HEK293T (cell line): ENCODE data around the gene IRX3.
"Not testable (repeated sequence)": the region's sequence is repeated elsewhere in the genome, so short reads cannot be mapped to it uniquely, and the experiment has no call there.

Experiments
- CTCF ChIA-PET: fragments of 350-600 bp; formaldehyde crosslinking; extraction: SDS; loops from one replicate; lab custom pipeline; 2021; ENCODE audit warnings: antibody characterized with exemption, inconsistent platforms; lab: Yijun Ruan, JAX
- POLR2A ChIA-PET: fragments of 350-600 bp; formaldehyde crosslinking; extraction: SDS; loops from one replicate; lab custom pipeline; 2020; ENCODE audit warnings: antibody characterized with exemption, inconsistent platforms; lab: Yijun Ruan, JAX
- DNase-seq: peaks from one replicate; pipeline ENCODE4 v3.0.0; 2012; ENCODE audit warnings: mixed read lengths; ENCODE audit errors: extremely low spot score
- ARNT ChIP-seq: fragments of 450-650 bp; IDR thresholded peaks from 2 replicates; pipeline ENCODE4 v1.6.1; 2017; ENCODE audit warnings: mild to moderate bottlenecking
- BHLHE40 ChIP-seq: fragments of 450-650 bp; IDR thresholded peaks from 2 replicates; pipeline ENCODE4 v1.6.1; 2016; ENCODE audit warnings: mild to moderate bottlenecking, moderate library complexity, borderline replicate concordance
- CTBP1 ChIP-seq: fragments of 450-650 bp; IDR thresholded peaks from 2 replicates; pipeline ENCODE4 v1.6.1; 2016; ENCODE audit warnings: borderline replicate concordance
- ELF4 ChIP-seq: fragments of 450-650 bp; IDR thresholded peaks from 2 replicates; pipeline ENCODE4 v1.6.1; 2017; ENCODE audit warnings: antibody characterized with exemption
- FOXA1 ChIP-seq: fragments of 450-650 bp; IDR thresholded peaks from 2 replicates; pipeline ENCODE4 v1.6.1; 2016; ENCODE audit warnings: mild to moderate bottlenecking
- FOXK2 ChIP-seq: fragments of 450-650 bp; IDR thresholded peaks from 2 replicates; pipeline ENCODE4 v1.6.1; 2016; ENCODE audit warnings: mild to moderate bottlenecking
- FOXM1 ChIP-seq: fragments of 450-650 bp; IDR thresholded peaks from 2 replicates; pipeline ENCODE4 v1.6.1; 2017; ENCODE audit warnings: mild to moderate bottlenecking, borderline replicate concordance
- HDGF ChIP-seq: fragments of 450-650 bp; IDR thresholded peaks from 2 replicates; pipeline ENCODE4 v1.6.1; 2017; ENCODE audit warnings: antibody characterized with exemption, borderline replicate concordance
- L3MBTL2 ChIP-seq: fragments of 450-650 bp; conservative IDR thresholded peaks from 2 replicates; pipeline ENCODE4 v1.6.1; 2016; ENCODE audit warnings: mild to moderate bottlenecking
- LEF1 ChIP-seq: fragments of 450-650 bp; IDR thresholded peaks from 2 replicates; pipeline ENCODE4 v1.6.1; 2017; ENCODE audit warnings: mild to moderate bottlenecking, borderline replicate concordance
- NFRKB ChIP-seq: fragments of 450-650 bp; IDR thresholded peaks from 2 replicates; pipeline ENCODE4 v1.6.1; 2016; ENCODE audit warnings: mild to moderate bottlenecking, moderate library complexity
- PKNOX1 ChIP-seq: fragments of 450-650 bp; IDR thresholded peaks from 2 replicates; pipeline ENCODE4 v1.6.1; 2016
- SP1 ChIP-seq: fragments of 450-650 bp; IDR thresholded peaks from 2 replicates; pipeline ENCODE4 v1.6.1; 2017
- SUZ12 ChIP-seq: fragments of 450-650 bp; IDR thresholded peaks from 2 replicates; pipeline ENCODE4 v1.6.1; 2016; ENCODE audit warnings: mild to moderate bottlenecking
- TARDBP ChIP-seq: fragments of 450-650 bp; IDR thresholded peaks from 2 replicates; pipeline ENCODE4 v1.6.1; 2016
- ZNF384 ChIP-seq: fragments of 450-650 bp; IDR thresholded peaks from 2 replicates; pipeline ENCODE4 v1.6.1; 2016

The IRX3 gene

GRCh38 chr16:54253118-54253517 lies 33.5 kb downstream of the IRX3 start:
- ChIA-PET POLR2A (no interaction called here), CTCF (no interaction called here)
- no peak for DNase-seq
- TF ChIP-seq TARDBP (no peak), HDGF (no peak)

- DNase-seq: no peak
- ChIA-PET POLR2A (no interaction called here), CTCF (interaction anchor here (0.7 kb wide), 1 partner anchor 257 kb away, joined by 3 read pairs; no protein-coding TSS in a partner anchor)
- TF ChIP-seq ZNF384 (no peak), LEF1 (no peak), FOXA1 (no peak), ARNT (no peak), HDGF (no peak), CTBP1 (no peak), L3MBTL2 (no peak), ELF4 (no peak), PKNOX1 (no peak), SP1 (no peak), FOXM1 (no peak), TARDBP (no peak)
These were observed 37.5 kb downstream of the IRX3 start for GRCh38 chr16:54248863-54249710.

GRCh38 chr16:54247705-54248104 lies 38.9 kb downstream of the IRX3 start:
- POLR2A ChIA-PET: not testable (repeated sequence)

GRCh38 chr16:54246454-54246821 lies 40.1 kb downstream of the IRX3 start:
- no peak for DNase-seq
- no peak for TF ChIP-seq NFRKB
- no peak for TF ChIP-seq CTBP1
- no peak for TF ChIP-seq SUZ12
- TF ChIP-seq ELF4: no peak
- no peak for TF ChIP-seq L3MBTL2
- no peak for TF ChIP-seq FOXM1
- TF ChIP-seq HDGF: no peak
- TF ChIP-seq BHLHE40: no peak
- no peak for TF ChIP-seq TARDBP
- TF ChIP-seq FOXA1: no peak
- TF ChIP-seq ARNT: no peak
- ChIA-PET POLR2A (no interaction called here), CTCF (no interaction called here)

More at GRCh38 chr16:54247705-54248104, 38.9 kb downstream of the IRX3 start:
- CTCF ChIA-PET, DNase-seq: not testable (repeated sequence)

GRCh38 chr16:54245788-54246453 lies 40.7 kb downstream of the IRX3 start:
- ChIA-PET POLR2A (no interaction called here), CTCF (no interaction called here)
- TF ChIP-seq L3MBTL2 (no peak), PKNOX1 (peak; percentile 71), NFRKB (no peak), HDGF (no peak), TARDBP (no peak)
- DNase-seq: no peak

- DNase-seq: peak; percentile 38
- ChIA-PET POLR2A (no interaction called here), CTCF (interaction anchor here (0.7 kb wide), 1 partner anchor 504 kb away, joined by 3 read pairs; no protein-coding TSS in a partner anchor)
- TF ChIP-seq BHLHE40 (no peak), L3MBTL2 (0 out of 2 replicates have a peak, but pooled peaks have one; percentile 19), NFRKB (no peak), FOXA1 (no peak), SP1 (no peak)
These were observed 42.3 kb downstream of the IRX3 start for GRCh38 chr16:54244061-54244886.

GRCh38 chr16:54243202-54243601 lies 43.4 kb downstream of the IRX3 start:
- no peak for DNase-seq
- TF ChIP-seq NFRKB (no peak), FOXK2 (no peak), PKNOX1 (no peak), ZNF384 (no peak), TARDBP (no peak), SP1 (no peak), BHLHE40 (no peak), HDGF (no peak), SUZ12 (no peak)
- ChIA-PET CTCF (interaction anchor here (0.7 kb wide), 1 partner anchor 502 kb away, joined by 3 read pairs; no protein-coding TSS in a partner anchor), POLR2A (no interaction called here)
